DND-41 (cell line): ENCODE results near the gene NEK4.

Experiments
- EZH2 ChIP-seq: IDR thresholded peaks from 3 replicates; pipeline ENCODE4 v1.6.1; 2012; ENCODE audit warnings: borderline replicate concordance, low read depth, mild to moderate bottlenecking, moderate library complexity, low read length, inconsistent platforms; ENCODE audit not compliant: severe bottlenecking
- TF ChIP-seq, protein P1 (sequence below): IDR thresholded peaks from 2 replicates; pipeline ENCODE4 v1.5.1; 2012; ENCODE audit warnings: borderline replicate concordance, low read length, moderate library complexity, mild to moderate bottlenecking; ENCODE audit not compliant: poor library complexity, severe bottlenecking; ENCODE audit errors: extremely low read depth

DNA sequence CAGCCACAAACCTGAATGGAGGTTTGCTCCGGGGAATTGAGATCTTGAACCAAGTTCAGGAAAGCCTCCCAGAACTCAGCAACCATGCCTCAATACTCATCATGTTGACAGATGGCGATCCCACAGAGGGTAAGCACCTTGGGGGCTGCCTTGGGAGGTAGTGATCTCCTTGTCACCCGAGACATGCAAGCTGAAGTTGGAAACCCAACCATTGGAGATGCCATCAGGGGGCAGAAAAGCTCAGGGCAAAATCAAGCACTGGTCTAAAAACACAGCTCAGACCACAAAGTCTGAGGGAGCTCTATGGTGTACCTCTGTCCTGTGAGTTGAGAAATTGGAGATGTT is 12.4 kb upstream of the NEK4 start:
- TF ChIP-seq, protein P1, sequence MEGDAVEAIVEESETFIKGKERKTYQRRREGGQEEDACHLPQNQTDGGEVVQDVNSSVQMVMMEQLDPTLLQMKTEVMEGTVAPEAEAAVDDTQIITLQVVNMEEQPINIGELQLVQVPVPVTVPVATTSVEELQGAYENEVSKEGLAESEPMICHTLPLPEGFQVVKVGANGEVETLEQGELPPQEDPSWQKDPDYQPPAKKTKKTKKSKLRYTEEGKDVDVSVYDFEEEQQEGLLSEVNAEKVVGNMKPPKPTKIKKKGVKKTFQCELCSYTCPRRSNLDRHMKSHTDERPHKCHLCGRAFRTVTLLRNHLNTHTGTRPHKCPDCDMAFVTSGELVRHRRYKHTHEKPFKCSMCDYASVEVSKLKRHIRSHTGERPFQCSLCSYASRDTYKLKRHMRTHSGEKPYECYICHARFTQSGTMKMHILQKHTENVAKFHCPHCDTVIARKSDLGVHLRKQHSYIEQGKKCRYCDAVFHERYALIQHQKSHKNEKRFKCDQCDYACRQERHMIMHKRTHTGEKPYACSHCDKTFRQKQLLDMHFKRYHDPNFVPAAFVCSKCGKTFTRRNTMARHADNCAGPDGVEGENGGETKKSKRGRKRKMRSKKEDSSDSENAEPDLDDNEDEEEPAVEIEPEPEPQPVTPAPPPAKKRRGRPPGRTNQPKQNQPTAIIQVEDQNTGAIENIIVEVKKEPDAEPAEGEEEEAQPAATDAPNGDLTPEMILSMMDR: no peak
- no peak for TF ChIP-seq EZH2
